Lower leg skin (tissue), 4 donors: Measurements from ENCODE around the gene FAAH. TPM values are rescaled to one million over a fixed set of nuclear protein-coding genes. Genes with fewer than 3 reads are reported as not detected.

Source experiments
- DNase-seq, 2 donors: peaks; one replicate each; pipeline ENCODE4 v3.0.0-alpha.2; 2019; ENCODE audit warnings: low spot score in 2 of 2
- H3K4me3 ChIP-seq: fragments of 200-600 bp; sonication (generic); 2 replicates; pipeline ENCODE4 v1.5.1; 2017; ENCODE audit warnings: mild to moderate bottlenecking, low read depth; ENCODE audit not compliant: poor library complexity, severe bottlenecking
- CTCF ChIP-seq, 3 donors: fragments of 450-650 bp; IDR thresholded peaks; one replicate each; pipeline ENCODE4 v1.5.1; 2016; ENCODE audit warnings: antibody characterized with exemption in 3 of 3, mild to moderate bottlenecking in 3 of 3, moderate library complexity in 2 of 3
- POLR2A ChIP-seq, 2 donors: fragments of 450-650 bp; IDR thresholded peaks; one replicate each; pipeline ENCODE4 v1.6.1; 2016 to 2017; ENCODE audit warnings: antibody characterized with exemption in 2 of 2, mild to moderate bottlenecking in 1 of 2, moderate library complexity in 1 of 2
- WGBS, 2 donors: methylation state at CpG; one replicate each; pipeline ENCODE4 v1.1.5; 2018; 5-methylcytosine and 5-hydroxymethylcytosine counted together
- intact Hi-C: fragments of 100-400 bp; cut with DNase I; formaldehyde crosslinking; loops from one replicate; pipeline ENCODE4 v1.15.0; 2023; ENCODE audit warnings: low total_unique reads
- total RNA-seq, 4 donors: library from RNA; depleted of rRNA; stranded (reverse); fragments of >200 nt; gene quantifications; one replicate each; pipeline ENCODE4 v1.1.0, GENCODE V29; 2016

FAAH gene
- total RNA-seq, 4 donors from 2014 or later: 26.3 to 30.7 (median 28.4) TPM

- intact Hi-C loops: no loop called here
- TF ChIP-seq CTCF (IDR thresholded peaks at IDR 0.05): no peak
- no peak for TF ChIP-seq POLR2A (IDR thresholded peaks at IDR 0.05)
- no peak overlapping the region for H3K4me3 ChIP-seq
- 56 to 60% methylated on average over 5 of the region's 5 CpGs for WGBS, 2 donors
- DNase-seq: no peak
Measured at GRCh38 chr1:46421739-46422138, 27.6 kb downstream of the FAAH start.

GRCh38 chr1:46422261-46422871 lies 28.2 kb downstream of the FAAH start:
- intact Hi-C loops: no loop called here
- no peak for TF ChIP-seq CTCF (IDR thresholded peaks at IDR 0.05)
- no peak for TF ChIP-seq POLR2A (IDR thresholded peaks at IDR 0.05)
- 83 to 85% methylated on average over 9 of the region's 9 CpGs for WGBS, 2 donors
- no peak for DNase-seq
- H3K4me3 ChIP-seq: no peak overlapping the region

- TF ChIP-seq CTCF (IDR thresholded peaks at IDR 0.05) (no peak), POLR2A (IDR thresholded peaks at IDR 0.05) (no peak)
- WGBS, 2 donors: 60 to 70% methylated on average over 14 of the region's 16 CpGs
- H3K4me3 ChIP-seq: no peak overlapping the region
- intact Hi-C loops: no loop called here
- DNase-seq: no peak
Measured at GRCh38 chr1:46423574-46424240, 29.6 kb downstream of the FAAH start.

- TF ChIP-seq POLR2A (IDR thresholded peaks at IDR 0.05): no peak
- TF ChIP-seq CTCF (IDR thresholded peaks at IDR 0.05): no peak
- no peak overlapping the region for H3K4me3 ChIP-seq
- DNase-seq: no peak
- 81 to 82% methylated on average over 4 of the region's 4 CpGs for WGBS, 2 donors
- intact Hi-C loops: no loop called here
Measured at GRCh38 chr1:46424730-46425129, 30.6 kb downstream of the FAAH start.

- TF ChIP-seq POLR2A (IDR thresholded peaks at IDR 0.05): no peak
- TF ChIP-seq CTCF (IDR thresholded peaks at IDR 0.05): no peak
- DNase-seq: no peak
- intact Hi-C loops: no loop called here
- WGBS, 2 donors: 69 to 73% methylated on average over 4 of the region's 4 CpGs
- H3K4me3 ChIP-seq: no peak overlapping the region
Measured at GRCh38 chr1:46425726-46426125, 31.6 kb downstream of the FAAH start.
